HG03095 (cell line): Measurements from ENCODE around the gene RPL37.
"Not testable (repeated sequence)": the region's sequence is repeated elsewhere in the genome, so short reads cannot be mapped to it uniquely, and the experiment has no call there.

Experiments used
- ATAC-seq: cut with Tn5 transposase; IDR thresholded peaks from one replicate; pipeline ENCODE4 v1.9.1; 2021; ENCODE audit warnings: moderate library complexity; ENCODE audit not compliant: unreplicated experiment

Gene RPL37

DNA sequence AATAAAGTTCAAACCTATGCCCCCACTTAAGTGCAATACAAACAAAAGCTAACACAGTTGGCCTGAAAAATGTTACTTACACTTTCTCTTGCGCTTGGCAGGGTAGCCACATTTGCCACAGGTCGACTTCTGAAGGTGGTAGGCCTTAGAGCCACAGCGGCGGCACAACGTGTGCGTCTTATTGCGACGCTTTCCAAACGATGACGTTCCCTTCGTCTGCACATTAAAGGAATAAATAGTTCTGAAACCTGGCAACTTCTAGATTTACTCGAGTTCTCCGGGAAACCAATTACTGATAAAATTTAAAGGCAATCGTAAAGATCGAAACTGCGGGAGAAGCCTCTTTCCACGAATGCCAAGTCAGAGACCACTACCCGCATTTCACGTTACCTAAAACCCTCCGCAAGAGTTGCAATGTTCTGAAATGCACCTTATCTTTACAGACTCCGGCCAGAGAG, 602 bp downstream of the RPL37 start:
- no peak for ATAC-seq

DNA sequence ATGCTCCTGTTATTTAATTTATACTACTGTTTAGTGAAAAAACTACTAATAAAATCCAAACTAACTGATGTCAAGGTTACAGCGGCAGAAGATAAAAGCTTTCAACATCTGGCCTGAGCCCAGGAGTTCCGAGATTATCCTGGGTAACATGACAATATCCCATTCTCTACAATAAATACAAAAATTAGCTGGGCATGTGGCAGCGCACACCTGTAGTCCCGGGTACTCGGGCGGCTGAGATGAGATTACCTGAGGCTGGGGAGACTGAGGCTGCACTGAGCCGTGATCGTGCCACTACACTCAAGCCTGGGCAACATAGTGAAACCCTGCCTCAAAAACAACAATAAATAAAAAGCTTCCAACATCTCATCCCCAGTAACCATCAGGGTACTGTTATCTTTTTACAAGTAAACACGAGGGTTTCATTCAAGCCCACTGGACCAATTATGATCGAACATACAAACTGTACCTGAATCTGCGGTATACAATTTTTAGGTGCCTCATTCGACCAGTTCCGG, 1.3 kb downstream of the RPL37 start:
- no peak for ATAC-seq

GRCh38 chr5:40832345-40832744, 2.7 kb downstream of the RPL37 start:
- ATAC-seq: no peak

GRCh38 chr5:40831346-40832210, 3.4 kb downstream of the RPL37 start:
- ATAC-seq: no peak

GRCh38 chr5:40829748-40830533, 5.1 kb downstream of the RPL37 start:
- no peak for ATAC-seq

- no peak for ATAC-seq
Measured at GRCh38 chr5:40828690-40829661, 6.0 kb downstream of the RPL37 start.

GRCh38 chr5:40828021-40828631, 6.9 kb downstream of the RPL37 start:
- no peak for ATAC-seq

DNA sequence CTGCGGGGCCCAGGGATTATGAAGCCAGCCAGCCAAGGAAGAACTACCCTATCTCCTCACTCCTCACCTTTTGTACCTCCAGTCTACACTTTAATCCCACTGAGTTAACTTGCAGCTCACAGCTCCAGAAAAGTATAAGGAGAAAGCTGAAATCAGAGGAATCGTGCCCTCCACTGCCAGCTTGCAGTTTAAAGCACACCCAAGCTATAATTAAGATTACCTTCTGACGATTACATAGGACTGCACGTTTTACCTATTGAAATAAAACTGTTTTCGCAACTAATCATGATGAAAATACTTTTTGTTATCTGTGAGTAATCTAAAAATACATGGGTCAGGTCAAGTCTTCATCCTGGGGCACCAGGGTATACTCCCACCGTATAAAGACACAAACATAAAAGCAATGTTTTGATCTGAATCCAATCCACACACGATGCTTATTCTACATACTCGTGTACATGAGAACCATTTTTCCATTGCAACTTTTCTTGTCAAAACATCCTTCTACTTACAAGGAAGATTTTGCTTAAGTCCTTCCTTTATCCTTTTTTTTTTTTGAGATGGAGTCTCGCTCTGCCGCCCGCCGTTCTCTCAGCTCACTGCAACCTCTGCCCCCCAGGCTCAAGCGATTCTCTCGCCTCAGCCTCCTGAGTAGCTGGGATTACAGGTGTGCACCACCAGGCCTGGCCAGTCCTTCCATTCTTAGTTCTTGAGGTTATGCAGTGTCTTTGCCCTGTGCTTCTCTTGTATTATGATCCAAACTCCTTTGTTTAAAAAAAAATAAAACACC, 7.6 kb downstream of the RPL37 start:
- ATAC-seq: no peak

- ATAC-seq: no peak
Measured at GRCh38 chr5:40826489-40827187, 8.4 kb downstream of the RPL37 start.

DNA sequence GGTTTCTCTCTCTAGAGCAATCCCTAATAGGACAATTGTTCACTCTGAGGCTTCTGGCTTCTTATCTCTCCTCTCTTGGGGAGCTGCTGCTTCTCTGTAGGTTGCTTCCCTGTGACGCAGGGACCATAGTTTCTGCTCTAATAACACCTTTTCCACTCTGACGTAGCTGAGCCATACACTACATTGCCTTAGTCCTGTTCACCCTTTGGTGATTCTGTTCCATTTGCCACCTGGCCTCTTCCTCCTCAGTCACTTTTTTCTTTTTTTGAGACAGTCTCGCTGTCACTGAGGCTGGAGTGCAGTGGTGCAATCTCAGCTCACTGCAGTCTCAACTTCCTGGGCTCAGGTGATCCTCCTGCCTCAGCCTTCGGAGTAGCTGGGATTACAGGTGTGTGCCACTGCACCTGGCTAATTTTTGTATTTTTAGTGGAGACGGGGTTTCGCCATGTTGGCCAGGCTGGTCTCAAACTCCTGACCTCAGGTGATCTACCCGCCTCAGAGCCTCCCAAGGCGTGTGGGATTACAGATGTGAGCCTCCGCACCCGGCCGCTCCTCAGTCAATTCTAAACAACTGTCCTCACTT, 9.5 kb downstream of the RPL37 start:
- ATAC-seq: not testable (repeated sequence)

GRCh38 chr5:40823459-40823858, 11.6 kb downstream of the RPL37 start:
- no peak for ATAC-seq

GRCh38 chr5:40813698-40814281, 21.2 kb downstream of the RPL37 start:
- no peak for ATAC-seq

DNA sequence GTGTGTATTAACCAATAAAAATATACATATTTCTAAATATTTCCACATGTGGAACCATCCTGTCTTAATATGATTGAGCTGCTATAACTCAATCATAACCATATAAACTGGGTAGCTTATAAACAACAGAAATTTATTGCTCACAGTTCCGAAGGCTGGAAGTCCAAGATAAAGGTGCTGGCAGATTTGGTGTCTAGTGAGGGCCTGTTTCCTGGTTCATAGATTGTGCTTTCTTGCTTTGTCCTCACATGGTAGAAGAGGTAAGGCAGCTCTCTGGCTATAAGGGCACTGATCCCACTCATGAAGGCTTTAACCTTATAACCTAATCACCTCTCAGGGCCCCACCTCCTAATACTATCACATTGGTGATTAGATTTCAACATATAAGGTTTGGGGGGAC, 22.9 kb downstream of the RPL37 start:
- ATAC-seq: no peak

DNA sequence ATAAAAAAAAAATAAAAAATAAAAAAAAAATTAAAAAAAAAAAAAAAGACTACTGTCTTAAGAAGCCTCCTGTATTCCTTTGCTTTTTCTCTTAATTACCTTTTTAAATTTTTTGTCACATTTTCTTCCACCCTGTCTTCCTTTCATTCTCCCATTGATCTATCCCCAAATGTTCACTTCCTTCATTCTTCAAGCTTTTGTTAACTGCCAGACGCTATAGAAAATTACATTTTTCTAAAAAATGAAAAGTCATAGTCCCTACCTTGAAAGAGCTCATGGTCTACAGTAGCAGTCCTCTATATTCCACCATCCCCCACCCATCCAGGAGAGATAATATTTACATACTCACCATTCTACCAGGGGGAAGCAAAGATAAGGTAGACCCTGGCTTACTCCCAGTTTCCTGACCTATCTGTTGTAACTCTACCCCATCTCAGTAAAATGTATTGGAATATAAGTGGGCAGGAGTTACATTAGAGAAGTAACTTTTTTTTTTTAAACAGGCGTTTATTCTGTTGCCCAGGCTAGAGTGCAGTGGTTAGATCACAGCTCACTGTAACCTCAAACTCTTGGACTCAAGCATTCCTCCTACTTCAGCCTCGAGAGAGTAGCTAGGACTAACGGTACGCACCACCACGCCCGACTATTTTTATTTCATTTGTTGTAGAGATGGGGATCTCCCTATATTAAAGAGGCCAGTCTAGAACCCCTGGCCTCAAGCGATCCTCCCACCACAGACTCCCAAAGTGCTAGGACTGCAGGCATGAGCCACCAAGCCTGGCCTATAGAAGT, 33.1 kb downstream of the RPL37 start:
- ATAC-seq: no peak

- no peak for ATAC-seq
Measured at GRCh38 chr5:40799258-40799657, 35.8 kb downstream of the RPL37 start.

- no peak for ATAC-seq
Measured at GRCh38 chr5:40798801-40799210, 36.2 kb downstream of the RPL37 start.
